ENCODE data around the gene KLK14. TPM values are rescaled to one million over a fixed set of nuclear protein-coding genes. Genes with fewer than 3 reads are reported as not detected.

The KLK14 gene
- total RNA-seq, 2 donors from 2014 or later: 0.52 TPM; not detected in 1

DNA sequence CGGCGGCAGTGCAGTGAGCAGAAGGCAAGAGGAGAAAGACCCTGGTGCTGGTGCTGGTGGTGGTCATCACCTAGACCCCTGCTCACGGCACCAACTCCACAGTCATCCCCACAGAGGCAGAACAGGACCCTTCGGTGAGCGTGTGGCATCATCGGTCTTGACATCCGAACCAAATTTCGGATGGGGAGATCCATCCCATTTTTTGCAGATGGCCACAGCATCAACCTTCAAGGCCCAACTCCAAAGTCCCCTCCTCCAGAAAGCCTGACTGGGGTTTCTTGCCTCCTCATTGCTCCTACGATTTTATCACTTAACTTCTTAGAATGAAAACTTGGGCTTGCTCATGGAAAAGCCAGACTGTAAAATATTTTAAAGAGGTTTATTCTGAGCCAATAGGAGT is 39.2 kb downstream of the KLK14 start:
- DNase-seq: no peak
- intact Hi-C loops (cut with DNase I): no loop called here
- no peak overlapping the region for H3K4me3 ChIP-seq
- H3K9me3 ChIP-seq: no peaks in the 10 kb centered on the region
- H3K9ac ChIP-seq (ENCODE audit: low read depth in 2 of 2, low read length in 2 of 2): no peak overlapping the region
- TF ChIP-seq CTCF (IDR thresholded peaks at IDR 0.05): no peak
- H3K4me1 ChIP-seq: no peaks in the 10 kb centered on the region
- no peaks in the 10 kb centered on the region for H3K36me3 ChIP-seq
- no peak overlapping the region for H3K27ac ChIP-seq
- no peaks in the 10 kb centered on the region for H3K27me3 ChIP-seq

DNA sequence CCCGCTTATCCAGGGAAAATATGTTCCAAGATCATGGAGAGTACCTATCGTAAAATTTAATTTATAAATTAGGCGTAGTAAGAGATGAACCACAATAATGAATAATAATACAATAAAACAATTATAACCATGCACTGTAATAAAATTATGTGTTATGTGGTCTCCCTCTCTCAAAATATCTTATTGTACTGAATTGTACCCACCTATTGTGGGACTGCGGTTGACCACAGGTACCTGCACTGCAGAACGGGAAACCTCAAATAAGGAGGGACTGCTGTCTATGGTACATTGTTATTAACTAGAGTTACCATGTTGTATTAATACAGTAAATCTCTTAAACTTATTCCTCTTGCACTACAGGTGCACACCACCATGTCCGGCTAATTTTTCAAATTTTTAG is 42.5 kb downstream of the KLK14 start:
- DNase-seq: no peak
- Histone ChIP-seq H3K4me3 (no peak overlapping the region), H3K9ac (ENCODE audit: low read depth in 2 of 2, low read length in 2 of 2) (no peak overlapping the region), H3K27ac (no peak overlapping the region), H3K36me3 (no peaks in the 10 kb centered on the region), H3K27me3 (no peaks in the 10 kb centered on the region), H3K9me3 (no peaks in the 10 kb centered on the region), H3K4me1 (no peaks in the 10 kb centered on the region)
- intact Hi-C loops (cut with DNase I): no loop called here
- TF ChIP-seq CTCF (IDR thresholded peaks at IDR 0.05): no peak

DNA sequence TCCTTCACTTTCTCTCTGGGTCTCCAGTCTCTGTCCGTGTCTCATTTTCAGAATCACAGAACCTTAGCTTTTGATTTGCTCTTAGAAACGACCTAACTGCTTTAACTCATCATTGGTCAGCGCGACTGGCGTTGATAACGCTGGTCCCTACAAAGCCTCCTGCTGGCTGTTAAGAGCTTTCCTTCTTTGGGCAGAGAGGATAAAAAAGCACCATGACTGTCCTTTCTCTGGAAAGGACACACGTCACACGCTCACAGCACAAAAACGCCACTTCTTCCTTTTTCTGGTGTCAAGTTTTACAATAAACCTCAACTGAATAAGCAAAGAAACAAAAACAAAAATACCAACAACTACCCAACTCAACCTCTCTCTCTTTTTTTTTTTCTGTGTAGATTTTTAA is 46.2 kb downstream of the KLK14 start:
- no peaks in the 10 kb centered on the region for H3K27me3 ChIP-seq
- H3K4me3 ChIP-seq: no peak overlapping the region
- no peak overlapping the region for H3K27ac ChIP-seq
- no peak for TF ChIP-seq CTCF (IDR thresholded peaks at IDR 0.05)
- H3K36me3 ChIP-seq: no peaks in the 10 kb centered on the region
- DNase-seq: no peak
- no peaks in the 10 kb centered on the region for H3K9me3 ChIP-seq
- no peaks in the 10 kb centered on the region for H3K4me1 ChIP-seq
- no peak overlapping the region for H3K9ac ChIP-seq (ENCODE audit: low read depth in 2 of 2, low read length in 2 of 2)
- intact Hi-C loops (cut with DNase I): no loop called here

DNA sequence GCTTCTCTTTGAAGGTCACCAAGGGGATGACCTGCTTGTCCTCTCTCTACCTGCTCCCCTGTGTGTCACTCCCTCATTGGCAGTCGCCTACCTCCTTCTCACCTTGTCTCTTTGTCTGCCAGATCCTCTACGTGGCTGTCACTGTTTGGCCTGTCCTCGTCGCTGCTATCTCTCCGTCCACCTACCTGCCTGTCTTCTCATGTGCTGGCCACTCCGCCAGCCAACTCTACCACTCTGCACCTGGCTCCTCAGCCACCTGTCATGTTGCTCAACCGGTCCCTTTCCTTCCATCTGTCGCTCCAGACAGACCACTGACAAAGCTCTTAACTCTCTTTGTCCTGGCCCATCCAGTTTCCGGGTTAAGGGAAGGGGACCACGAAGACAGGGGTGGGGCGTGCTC is 48.0 kb downstream of the KLK14 start, which contains the start of gene KLK12:
Gene KLK12 (minus strand): TSS at position 299 of the 400 bp plus-strand sequence. CDS start 381 bp downstream, outside the sequence.
- Histone ChIP-seq H3K4me1 (no peaks in the 10 kb centered on the region), H3K27me3 (no peaks in the 10 kb centered on the region), H3K4me3 (no peak within 1 kb of the TSS), H3K36me3 (no peaks in the 10 kb centered on the region), H3K9ac (ENCODE audit: low read depth in 2 of 2, low read length in 2 of 2) (no peak within 1 kb of the TSS), H3K9me3 (no peaks in the 10 kb centered on the region), H3K27ac (no peak within 1 kb of the TSS)
- TF ChIP-seq CTCF (IDR thresholded peaks at IDR 0.05): no peak
- DNase-seq: no peak
- intact Hi-C loops (cut with DNase I): no loop called here

- Histone ChIP-seq H3K27ac (no peak overlapping the region), H3K4me1 (no peaks in the 10 kb centered on the region), H3K36me3 (no peaks in the 10 kb centered on the region), H3K27me3 (no peaks in the 10 kb centered on the region), H3K4me3 (no peak overlapping the region), H3K9ac (ENCODE audit: low read depth in 2 of 2, low read length in 2 of 2) (no peak overlapping the region), H3K9me3 (no peaks in the 10 kb centered on the region)
- intact Hi-C loops (cut with DNase I): no loop called here
- no peak for TF ChIP-seq CTCF (IDR thresholded peaks at IDR 0.05)
- no peak for DNase-seq
These were observed 50.8 kb downstream of the KLK14 start for GRCh38 chr19:51031880-51032225.

Data from colonic mucosa (tissue), 4 donors.